Measurements from ENCODE around the gene SMG6.

GRCh38 chr17:2204393-2204792 lies 99.2 kb downstream of the SMG6 start:
- TF ChIP-seq CTCF (IDR thresholded peaks at IDR 0.05) (no peak), EZH2 (IDR thresholded peaks at IDR 0.05; ENCODE audit: borderline replicate concordance, insufficient read depth, low read depth, low read length, poor library complexity, severe bottlenecking) (no peak)

Data from B cell (primary cell).